GM18526 (cell line): ENCODE data around the gene DENND10.

Source experiments
- POLR2A ChIP-seq: IDR thresholded peaks from 3 replicates; pipeline ENCODE4 v1.6.1; 2011; ENCODE audit not compliant: insufficient read length; ENCODE audit errors: extremely low read depth

The DENND10 gene

DNA sequence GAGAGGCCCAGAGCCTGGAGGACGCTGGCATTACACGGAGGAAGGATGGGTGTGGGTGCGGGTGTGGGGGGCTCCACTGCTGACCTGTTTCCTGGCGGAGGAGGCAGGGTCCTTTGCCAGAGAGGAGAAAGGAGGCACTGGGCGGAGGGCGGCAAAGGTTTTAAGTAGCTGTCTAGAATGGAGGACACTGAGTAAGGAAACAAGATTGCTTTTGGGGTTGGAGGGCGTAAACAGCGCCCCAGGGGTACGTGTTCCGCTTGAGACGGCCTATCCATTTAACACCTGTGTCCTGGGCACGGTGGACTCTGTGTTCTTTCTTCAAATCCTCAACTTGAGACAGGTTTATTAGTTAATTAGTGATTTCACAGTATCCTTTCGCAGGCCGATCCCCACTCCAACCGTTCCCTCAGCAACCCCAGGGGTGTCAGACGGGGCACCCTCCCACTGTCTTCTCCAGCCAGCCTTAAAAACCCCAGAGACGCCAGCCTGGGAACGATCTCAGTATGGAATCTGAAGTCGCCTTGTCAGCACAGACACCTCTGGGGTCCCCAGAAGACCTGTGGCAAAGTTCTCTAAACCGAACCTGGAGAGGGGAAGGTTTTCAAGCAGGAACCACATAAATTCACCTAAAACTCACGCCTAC is 36.8 kb downstream of the DENND10 start:
- TF ChIP-seq POLR2A: no peak

DNA sequence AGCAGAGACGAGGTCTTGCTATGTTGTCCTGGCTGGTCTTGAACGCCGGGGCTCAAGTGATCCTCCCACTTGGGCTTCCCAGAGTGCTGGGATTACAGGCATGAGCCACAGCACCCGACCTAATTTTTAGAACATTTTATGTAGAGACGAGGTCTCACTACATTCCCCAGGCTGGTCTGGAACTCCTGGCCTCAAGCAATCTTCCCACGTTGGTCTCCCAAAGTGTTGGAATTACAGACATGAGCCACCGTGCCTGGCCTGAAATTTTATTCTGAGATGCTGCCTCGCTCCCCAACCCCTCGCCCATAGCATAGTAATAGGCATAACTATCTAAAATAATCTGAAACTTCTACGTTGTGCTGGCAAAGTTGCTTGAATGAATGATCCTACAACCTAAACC is 39.7 kb downstream of the DENND10 start:
- no peak for TF ChIP-seq POLR2A

DNA sequence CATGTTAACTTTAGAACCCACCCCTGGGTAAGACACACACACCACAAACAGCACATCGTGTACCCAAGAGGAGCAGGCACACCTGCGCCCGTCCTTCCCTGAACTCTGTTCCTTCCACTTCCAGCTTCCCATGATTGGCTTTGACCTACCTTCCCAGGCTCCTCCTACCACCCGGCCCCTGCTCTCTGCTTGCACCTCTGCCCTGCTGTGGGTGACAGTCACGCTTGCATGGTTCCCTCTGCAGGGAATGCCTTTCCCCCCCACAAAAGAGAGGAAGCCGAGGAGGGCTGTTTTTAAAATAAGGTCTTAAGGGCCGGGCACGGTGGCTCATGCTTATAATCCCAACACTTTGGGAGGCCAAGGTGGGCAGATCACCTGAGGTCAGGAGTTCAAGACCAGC is 45.2 kb downstream of the DENND10 start:
- TF ChIP-seq POLR2A: no peak

DNA sequence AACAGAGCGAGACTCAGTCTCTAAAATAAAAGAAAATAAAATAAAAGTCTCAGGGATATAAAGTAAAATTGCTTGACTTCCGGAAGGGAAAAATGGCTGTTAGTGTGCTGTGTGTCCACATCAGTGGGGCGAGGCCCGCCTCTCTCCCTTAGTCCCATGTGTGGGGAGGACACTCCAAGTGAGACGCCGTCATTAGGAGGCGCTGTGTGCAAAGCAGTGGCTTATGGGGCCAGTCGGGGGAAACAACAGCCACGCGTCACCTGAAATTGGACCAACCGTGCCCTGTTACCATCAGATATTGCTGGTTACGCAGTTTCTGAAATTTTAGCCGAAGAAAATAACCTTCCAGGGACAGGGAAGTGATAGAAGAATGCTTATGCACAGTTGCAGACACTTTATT is 45.8 kb downstream of the DENND10 start:
- TF ChIP-seq POLR2A: no peak

DNA sequence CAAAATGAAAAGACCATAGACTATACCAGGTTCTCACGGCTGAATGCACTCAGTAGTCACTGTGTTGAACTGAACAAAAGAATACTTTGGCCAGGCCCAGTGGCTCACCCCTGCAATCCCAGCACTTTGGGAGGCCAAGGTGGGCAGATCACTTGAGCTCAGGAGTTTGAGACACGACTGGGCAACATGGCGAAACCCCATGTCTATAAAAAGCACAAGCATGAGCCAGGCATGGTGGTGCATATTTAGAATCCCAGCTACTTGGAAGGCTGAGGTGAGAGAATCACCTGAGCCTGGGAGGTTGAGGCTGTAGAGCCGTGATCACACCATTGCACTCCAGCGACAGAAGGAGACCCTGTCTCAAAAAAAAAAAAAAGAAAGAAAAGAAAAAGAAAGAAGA is 49.1 kb downstream of the DENND10 start:
- TF ChIP-seq POLR2A: no peak

DNA sequence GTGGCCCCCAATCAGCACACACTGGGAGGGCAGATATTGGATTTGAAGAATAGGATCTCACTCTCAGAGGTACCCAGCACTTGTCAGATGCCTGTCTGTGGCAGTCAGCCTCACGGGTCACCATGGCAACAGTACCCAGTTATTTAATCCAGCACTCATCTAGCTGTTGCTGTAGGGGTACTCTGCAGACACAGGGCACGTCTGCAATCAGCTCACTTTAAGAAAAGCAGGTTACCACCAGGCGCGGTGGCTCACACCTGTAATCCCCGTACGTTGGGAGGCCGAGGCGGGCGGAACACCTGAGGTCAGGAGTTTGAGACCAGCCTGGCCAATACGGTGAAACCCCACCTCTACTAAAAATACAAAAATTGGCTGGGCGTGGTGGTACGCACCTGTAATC is 49.7 kb downstream of the DENND10 start:
- no peak for TF ChIP-seq POLR2A

DNA sequence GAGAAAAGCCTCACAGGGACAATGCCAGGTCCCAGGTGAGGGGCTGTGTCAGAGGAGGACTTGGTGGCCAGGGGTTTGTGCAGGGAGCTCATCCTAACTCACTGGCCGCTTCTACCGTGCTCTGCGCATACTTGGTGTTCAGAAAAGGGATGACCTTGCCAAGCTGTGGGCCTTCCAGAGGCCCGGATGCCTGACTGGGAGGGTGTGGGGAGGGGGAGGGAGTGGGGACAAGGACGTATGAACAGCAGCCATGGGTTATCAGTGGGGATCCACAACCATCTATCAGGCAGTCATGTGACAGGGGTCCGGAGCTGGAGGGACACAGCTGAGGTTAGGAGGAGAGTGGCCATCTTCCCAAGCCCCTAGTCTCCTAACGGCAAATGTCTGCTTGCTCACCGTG is 55.4 kb downstream of the DENND10 start:
- no peak for TF ChIP-seq POLR2A

DNA sequence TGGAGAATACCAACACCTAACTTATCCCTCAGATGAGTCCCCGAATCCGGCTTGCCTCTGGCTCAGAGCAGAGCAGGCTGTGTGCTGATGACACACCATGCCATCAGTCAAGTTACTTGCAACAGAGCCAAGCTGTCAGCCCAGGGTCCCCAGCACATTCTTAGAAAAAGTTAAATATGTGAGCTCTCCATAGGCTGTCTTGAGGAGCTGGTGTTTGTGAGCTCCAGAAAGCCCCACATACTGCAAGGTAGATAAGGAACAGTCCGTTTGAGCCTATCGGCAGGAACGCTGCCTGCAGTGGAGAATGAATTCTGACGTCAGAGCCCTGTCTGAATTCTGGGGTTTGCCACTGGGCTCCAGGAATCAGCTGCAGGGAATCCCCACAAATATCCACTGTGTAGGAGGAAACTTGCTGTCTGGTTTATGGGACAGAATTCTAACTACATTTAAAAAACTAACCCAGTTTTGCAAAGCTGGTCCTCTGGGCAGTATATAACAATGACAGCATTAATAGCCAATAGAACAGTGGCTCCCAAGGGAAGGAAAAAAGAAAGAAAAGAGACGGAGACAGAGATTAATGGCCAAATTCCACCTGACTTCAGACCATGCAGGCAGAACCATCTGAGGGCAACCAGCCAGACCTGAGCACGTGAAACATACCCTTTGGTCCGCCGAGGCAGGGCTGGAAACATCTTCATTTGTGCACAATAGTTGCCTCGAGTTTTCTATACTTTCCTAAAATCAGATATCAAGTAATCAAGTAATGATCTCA is 58.0 kb downstream of the DENND10 start:
- TF ChIP-seq POLR2A: no peak

DNA sequence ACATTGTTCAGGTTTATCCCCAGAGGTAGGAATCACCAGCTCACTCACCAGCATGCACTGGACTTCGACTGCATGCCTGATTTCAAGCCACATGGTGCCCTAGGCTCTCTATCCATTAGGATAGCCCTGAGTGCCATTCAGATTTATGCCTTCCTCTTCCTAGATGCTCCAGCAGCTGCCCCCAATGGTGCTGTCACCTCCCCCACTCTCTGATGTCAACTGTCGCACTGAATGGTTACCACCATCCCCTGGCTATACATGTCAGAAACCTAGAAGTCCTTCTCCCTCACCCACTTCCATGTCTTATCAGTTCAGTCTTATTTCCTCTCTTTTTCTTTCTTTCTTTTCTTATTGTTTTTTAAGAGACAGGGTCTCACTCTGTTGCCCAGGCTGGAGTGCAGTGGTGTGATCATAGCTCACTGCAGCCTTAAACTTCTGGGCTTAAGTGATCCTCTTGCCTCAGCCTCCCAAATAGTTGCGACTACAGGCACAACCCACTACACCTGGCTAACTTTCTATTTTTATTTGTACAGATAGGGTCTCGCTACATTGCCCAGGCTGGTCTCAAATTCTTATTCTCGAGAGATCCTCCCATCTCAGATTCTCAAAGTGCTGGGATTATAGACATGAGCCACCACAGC is 58.7 kb downstream of the DENND10 start:
- no peak for TF ChIP-seq POLR2A

DNA sequence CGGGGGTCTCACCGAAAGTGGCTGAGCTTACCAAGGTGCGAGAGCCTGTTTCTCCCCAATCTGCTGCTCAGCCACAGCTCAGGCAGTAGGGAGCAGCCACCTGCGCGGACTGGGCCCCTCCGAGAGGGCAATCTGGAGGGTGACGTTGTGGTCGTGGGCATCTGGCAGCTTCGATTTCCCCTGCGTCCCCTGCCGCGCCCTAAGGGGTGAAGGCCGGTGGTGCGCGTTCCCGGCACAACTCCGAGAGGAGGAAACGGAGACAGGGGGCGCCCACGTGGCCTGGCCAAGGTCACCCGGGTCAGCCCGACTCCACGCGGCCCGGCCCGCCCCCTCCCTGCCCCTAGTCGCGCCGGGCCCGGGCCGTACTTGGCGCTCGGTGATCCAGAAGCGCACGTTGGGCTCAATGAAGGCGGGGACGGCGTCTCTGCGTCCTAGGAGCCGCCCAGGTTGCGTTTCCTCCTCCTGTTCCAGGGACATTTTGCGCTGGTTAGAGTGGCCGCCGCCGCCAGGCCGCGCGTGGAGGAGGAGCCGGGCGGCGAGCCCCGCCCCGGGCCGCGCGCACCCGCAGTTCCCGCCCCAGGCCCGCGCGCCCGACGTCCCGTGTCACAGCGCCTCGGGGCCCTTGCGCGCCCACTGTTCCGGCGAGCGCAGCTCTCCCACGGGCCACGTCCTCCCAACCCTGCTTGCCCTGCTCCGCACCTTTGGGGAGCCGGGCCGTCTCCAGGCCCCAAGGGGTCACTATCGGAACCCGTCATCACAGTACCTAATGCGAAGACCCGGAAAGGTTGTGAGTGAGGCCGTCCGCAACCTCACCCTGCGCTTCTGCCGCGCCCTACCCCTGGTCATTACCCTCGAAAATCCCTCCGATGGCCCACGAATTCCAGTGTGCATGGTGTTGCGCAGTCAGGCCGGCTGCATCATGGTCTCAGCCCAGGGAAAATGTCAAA is 61.5 kb downstream of the DENND10 start, which contains the start of gene SFXN4:
SFXN4 (minus strand) TSS at position 544 of the 947 bp plus-strand sequence; CDS start at position 477, 67 bp downstream.
- TF ChIP-seq POLR2A: peak; percentile 72

DNA sequence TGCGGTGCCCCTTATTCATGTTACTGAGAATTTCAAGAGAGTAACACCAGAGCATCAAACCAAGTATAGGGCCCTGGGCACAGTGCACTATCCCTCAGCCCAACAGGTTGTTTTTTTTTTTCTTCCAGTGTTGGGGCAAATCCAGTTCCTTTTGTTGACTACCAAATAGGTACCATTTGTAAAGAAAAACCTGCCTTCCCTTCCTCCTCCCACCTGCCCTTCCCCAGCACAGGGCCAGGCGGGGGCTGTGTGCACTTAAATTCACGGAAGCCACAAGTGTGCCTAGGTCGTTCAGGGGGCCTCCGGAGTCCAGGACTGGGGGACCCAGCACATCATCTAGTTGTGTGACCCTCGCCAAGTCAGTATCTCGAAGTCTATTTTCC is 62.2 kb downstream of the DENND10 start:
- no peak for TF ChIP-seq POLR2A

DNA sequence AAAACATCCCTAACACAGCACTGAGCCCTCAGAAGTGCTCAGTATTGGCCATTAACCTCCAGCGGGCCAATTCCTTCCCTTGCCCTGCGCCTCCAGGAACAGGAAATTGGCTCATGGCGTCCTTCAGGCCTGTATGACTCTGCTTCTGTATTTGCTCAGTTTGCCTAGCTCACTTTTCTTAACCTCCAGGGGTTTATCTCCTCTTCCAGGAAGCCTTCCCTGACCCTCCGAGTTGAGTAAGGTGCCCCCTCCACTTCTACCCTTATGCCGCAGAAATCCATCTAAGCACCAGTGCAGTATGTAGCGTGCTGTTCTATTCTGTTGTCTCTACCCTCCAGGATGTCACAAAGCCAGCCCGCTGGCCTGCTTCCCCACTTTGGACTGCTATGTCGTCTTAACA is 62.7 kb downstream of the DENND10 start:
- TF ChIP-seq POLR2A: no peak

DNA sequence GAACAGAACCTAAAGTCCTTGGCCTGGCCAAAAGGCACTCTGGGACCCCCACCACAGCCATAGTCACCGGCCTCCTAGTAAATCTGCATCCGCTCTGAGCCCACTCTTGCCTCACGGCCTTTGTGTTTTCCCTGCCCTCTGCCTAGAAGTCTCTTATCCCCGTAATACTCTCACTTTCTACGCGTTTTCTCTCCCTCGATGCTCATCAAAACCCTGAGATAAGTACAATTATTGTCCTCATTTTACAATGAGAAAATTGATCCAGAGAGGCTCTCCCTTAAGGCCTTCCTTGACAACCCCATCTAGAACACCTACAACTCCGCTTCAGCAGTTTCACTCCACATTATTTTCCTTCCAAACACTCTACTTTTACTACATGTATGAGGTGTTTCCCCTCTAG is 63.1 kb downstream of the DENND10 start:
- TF ChIP-seq POLR2A: no peak

DNA sequence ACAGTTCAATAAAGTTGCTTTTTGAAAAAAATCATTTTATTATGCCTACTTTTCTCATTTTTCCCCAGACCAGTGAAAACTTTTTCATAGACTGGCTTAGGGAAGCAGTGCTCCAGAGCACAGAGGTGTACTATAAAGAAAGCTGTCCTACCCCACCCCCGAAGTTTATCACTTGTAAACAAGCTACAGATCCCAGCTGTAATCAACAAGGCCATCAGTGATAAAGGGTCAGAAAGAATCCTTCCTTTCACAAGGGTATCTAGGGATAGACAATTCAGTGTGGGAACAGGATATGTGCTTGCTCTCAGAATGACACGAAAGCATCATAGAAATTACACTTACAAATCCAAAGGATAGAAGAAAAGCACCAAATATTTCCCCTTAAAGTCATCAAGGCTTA is 70.2 kb downstream of the DENND10 start:
- TF ChIP-seq POLR2A: no peak

DNA sequence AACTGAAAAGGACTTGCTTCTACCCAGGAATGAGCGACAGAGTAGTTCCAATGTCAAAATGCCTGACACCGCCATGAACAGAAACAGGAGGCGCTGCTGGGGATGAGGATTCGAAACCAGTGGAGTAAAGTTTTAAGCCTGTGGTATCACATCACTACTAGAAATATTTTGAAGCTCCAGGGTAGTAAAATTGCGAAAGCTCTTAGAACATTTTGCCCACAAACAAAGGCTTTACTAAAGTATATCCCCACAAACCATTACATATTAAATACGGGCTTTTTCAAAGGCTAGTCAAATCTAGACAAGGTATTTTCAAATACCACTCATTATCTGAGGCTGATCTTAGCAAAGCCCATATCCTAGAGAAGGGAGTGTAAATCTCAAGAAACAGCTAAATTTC is 72.3 kb downstream of the DENND10 start:
- TF ChIP-seq POLR2A: no peak
